ENCODE data around the gene KIF13A.
"Not testable (repeated sequence)": the region's sequence is repeated elsewhere in the genome, so short reads cannot be mapped to it uniquely, and the experiment has no call there.

Gene KIF13A

GRCh38 chr6:17967668-17968518 is 19.5 kb downstream of the KIF13A start:
- DNase-seq: no peak

GRCh38 chr6:17966451-17966850 is 21.0 kb downstream of the KIF13A start:
- no peak for DNase-seq

- no peak for DNase-seq
Measured at GRCh38 chr6:17965397-17965796, 22.0 kb downstream of the KIF13A start.

- DNase-seq: no peak
Measured at GRCh38 chr6:17964633-17965032, 22.8 kb downstream of the KIF13A start.

GRCh38 chr6:17962436-17963031 is 24.9 kb downstream of the KIF13A start:
- DNase-seq: no peak

- DNase-seq: no peak
Measured at GRCh38 chr6:17959302-17959701, 28.1 kb downstream of the KIF13A start.

GRCh38 chr6:17957904-17958620 is 29.4 kb downstream of the KIF13A start:
- DNase-seq: no peak

GRCh38 chr6:17957498-17957897 is 29.9 kb downstream of the KIF13A start:
- no peak for DNase-seq

- DNase-seq: no peak
Measured at GRCh38 chr6:17957086-17957485, 30.3 kb downstream of the KIF13A start.

- DNase-seq: no peak
Measured at GRCh38 chr6:17950095-17950494, 37.3 kb downstream of the KIF13A start.

- DNase-seq: no peak
Measured at GRCh38 chr6:17949168-17949567, 38.3 kb downstream of the KIF13A start.

GRCh38 chr6:17948725-17949124 is 38.7 kb downstream of the KIF13A start:
- DNase-seq: no peak

- DNase-seq: not testable (repeated sequence)
Measured at GRCh38 chr6:17947574-17947973, 39.9 kb downstream of the KIF13A start.

GRCh38 chr6:17945575-17945974 is 41.9 kb downstream of the KIF13A start:
- no peak for DNase-seq

- no peak for DNase-seq
Measured at GRCh38 chr6:17945111-17945510, 42.3 kb downstream of the KIF13A start.

GRCh38 chr6:17941318-17941717 is 46.1 kb downstream of the KIF13A start:
- no peak for DNase-seq

- DNase-seq: no peak
Measured at GRCh38 chr6:17940151-17940792, 47.2 kb downstream of the KIF13A start.

GRCh38 chr6:17938901-17939300 is 48.5 kb downstream of the KIF13A start:
- DNase-seq: no peak

- no peak for DNase-seq
Measured at GRCh38 chr6:17935188-17936149, 52.0 kb downstream of the KIF13A start.

- no peak for DNase-seq
Measured at GRCh38 chr6:17933716-17934115, 53.7 kb downstream of the KIF13A start.

- no peak for DNase-seq
Measured at GRCh38 chr6:17932330-17932852, 55.0 kb downstream of the KIF13A start.

- DNase-seq: no peak
Measured at GRCh38 chr6:17931227-17931626, 56.2 kb downstream of the KIF13A start.
